Measurements from ENCODE around the gene BCL2. TPM values are rescaled to one million over a fixed set of nuclear protein-coding genes. Genes with fewer than 3 reads are reported as not detected.

BCL2 gene
- polyA plus RNA-seq, 1 of the 3 experiments (the other 2 are of a cell fraction): 1.5 TPM

GRCh38 chr18:63350230-63350629 lies 30.7 kb upstream of the BCL2 start:
- no peaks in the 10 kb centered on the region for H4K20me1 ChIP-seq (ENCODE audit: insufficient read depth)
- POLR2A ChIA-PET: no interaction called here
- TF ChIP-seq JUND (IDR thresholded peaks at IDR 0.05): no peak
- TF ChIP-seq ZBTB33 (IDR thresholded peaks at IDR 0.05; ENCODE audit: borderline replicate concordance, low read depth): no peak
- TF ChIP-seq IRF3 (IDR thresholded peaks at IDR 0.05; ENCODE audit: low read depth, low read length): no peak
- TF ChIP-seq SIN3A (IDR thresholded peaks at IDR 0.05; ENCODE audit: borderline replicate concordance, low read depth, low read length): no peak
- TF ChIP-seq POLR2AphosphoS5 (IDR thresholded peaks at IDR 0.05; ENCODE audit: low read depth, low read length): no peak
- TF ChIP-seq GATA2 (CRISPR knock-in tag; IDR thresholded peaks at IDR 0.05): no peak
- TF ChIP-seq CTCF (IDR thresholded peaks at IDR 0.05): no peak
- no peak for TF ChIP-seq ELF1 (IDR thresholded peaks at IDR 0.05)
- no peak for TF ChIP-seq USF2 (IDR thresholded peaks at IDR 0.05; ENCODE audit: borderline replicate concordance, low read depth, low read length)
- no peak for TF ChIP-seq EP300 (IDR thresholded peaks at IDR 0.05; ENCODE audit: borderline replicate concordance in 1 of 2, low read depth in 1 of 2, low read length in 1 of 2)
- TF ChIP-seq NRF1 (IDR thresholded peaks at IDR 0.05; ENCODE audit: low read depth, low read length): no peak
- TF ChIP-seq RCOR1 (IDR thresholded peaks at IDR 0.05; ENCODE audit: low read length): no peak
- no peak for TF ChIP-seq MEF2A (IDR thresholded peaks at IDR 0.05; ENCODE audit: borderline replicate concordance, low read depth)
- TF ChIP-seq GABPA (IDR thresholded peaks at IDR 0.05; ENCODE audit: low read depth): no peak
- no peak for TF ChIP-seq FOXM1 (IDR thresholded peaks at IDR 0.05; ENCODE audit: low read depth)
- TF ChIP-seq EZH2phosphoT487 (IDR thresholded peaks at IDR 0.05; ENCODE audit: borderline replicate concordance, low read depth): no peak

More at GRCh38 chr18:63350230-63350629, 30.7 kb upstream of the BCL2 start:
- peaks cover 0 to 7% of the 10 kb centered on the region in 2 experiments; a peak in 1 of 4 replicates for H3K4me1 ChIP-seq (ENCODE audit: control insufficient read depth in 1 of 2, insufficient read depth in 2 of 2, low read depth in 1 of 2, low read length in 1 of 2)
- CTCF ChIA-PET: interaction anchor here (1.0 to 4.9 kb wide), 3 partner anchors 10 to 28 kb away, joined by 3 to 34 read pairs (median 5); no protein-coding TSS in a partner anchor
- peaks cover 3% of the 10 kb centered on the region for H3F3A ChIP-seq (replicated peaks; ENCODE audit: insufficient read depth)
- peaks cover 62 to 65% of the 10 kb centered on the region in 2 experiments for H3K36me3 ChIP-seq (replicated peaks in 1 of 2; ENCODE audit: control insufficient read depth in 1 of 2, insufficient read depth in 2 of 2, low read length in 1 of 2)
- no peaks in the 10 kb centered on the region; the same call in 1 of the 2 replicates for H3K79me2 ChIP-seq (ENCODE audit: insufficient read depth)
- DNase-seq: no peak
- H3K9me3 ChIP-seq: no peaks in the 10 kb centered on the region
- H3K9me2 ChIP-seq: no peaks in the 10 kb centered on the region
- no peak overlapping the region for H3K27ac ChIP-seq (ENCODE audit: low read depth in 2 of 2, low read length in 1 of 2)
- no peaks in the 10 kb centered on the region for H3K27me3 ChIP-seq (ENCODE audit: insufficient read depth)
- no peak overlapping the region for H3K9ac ChIP-seq
- WGBS (ENCODE audit: low lambda C conversion rate): 50% methylated on average over 2 of the region's 2 CpGs
- no peak overlapping the region for H3K4me2 ChIP-seq
- no peak overlapping the region for H3K4me3 ChIP-seq (ENCODE audit: low read depth in 2 of 2, low read length in 1 of 2)
- H2AFZ ChIP-seq (ENCODE audit: low read depth): no peak overlapping the region

All from SK-N-SH (cell line).